RPMI7951 (cell line): ENCODE results near the gene KDM2A. TPM values are rescaled to one million over a fixed set of nuclear protein-coding genes. Genes with fewer than 3 reads are reported as not detected.
A peak's percentile ranks its signal among the peaks of the same experiment; 100 is the strongest.

Source experiments
- DNase-seq: peaks from one replicate; pipeline ENCODE4 v3.0.0-alpha.2; 2012; ENCODE audit warnings: low read depth
- total RNA-seq: library from RNA; depleted of rRNA; stranded (reverse); fragments of >200 nt; shearing (Covaris generic); gene quantifications from 2 replicates; pipeline ENCODE4 v1.2.3, GENCODE V29; 2014

Gene KDM2A
- total RNA-seq, 1 experiment from 2014 or later: 20.4 TPM

DNA sequence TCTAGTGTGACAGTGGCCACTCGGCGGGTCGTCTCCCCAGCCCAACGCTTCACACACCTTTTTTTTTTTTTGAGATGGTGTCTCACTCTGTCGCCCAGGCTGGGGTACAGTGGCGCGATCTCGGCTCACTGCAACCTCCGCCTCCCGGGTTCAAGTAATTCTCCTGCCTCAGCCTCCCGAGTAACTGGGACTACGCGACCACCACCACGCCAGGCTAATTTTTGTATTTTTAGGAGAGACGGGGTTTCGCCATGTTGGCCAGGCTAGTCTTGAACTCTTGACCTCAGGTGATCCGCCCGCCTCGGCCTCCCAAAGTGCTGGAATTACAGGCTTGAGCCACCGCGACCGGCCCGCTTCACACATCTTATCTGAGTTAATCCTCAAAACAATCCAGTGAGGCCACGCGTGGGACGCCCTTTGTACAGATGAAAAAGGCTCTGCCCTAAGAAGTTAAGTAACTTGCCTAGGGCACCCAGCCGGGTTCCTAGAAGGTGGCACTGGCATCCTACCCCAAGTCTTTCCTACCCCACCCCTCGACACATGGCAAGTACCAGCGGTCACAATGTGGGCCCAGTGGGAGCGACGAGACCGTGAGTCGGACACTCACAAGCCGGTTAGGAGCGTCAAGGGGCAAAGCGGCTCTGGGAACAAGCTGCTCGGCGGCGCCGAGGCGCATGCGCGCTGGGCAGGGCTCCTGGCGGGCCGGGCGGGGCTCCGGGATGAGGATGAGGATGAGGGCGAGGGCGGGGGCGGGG, 142.0 kb downstream of the KDM2A start:
- DNase-seq: peak; percentile 58

- no peak for DNase-seq
These were observed 142.5 kb downstream of the KDM2A start for GRCh38 chr11:67261640-67261945.

DNA sequence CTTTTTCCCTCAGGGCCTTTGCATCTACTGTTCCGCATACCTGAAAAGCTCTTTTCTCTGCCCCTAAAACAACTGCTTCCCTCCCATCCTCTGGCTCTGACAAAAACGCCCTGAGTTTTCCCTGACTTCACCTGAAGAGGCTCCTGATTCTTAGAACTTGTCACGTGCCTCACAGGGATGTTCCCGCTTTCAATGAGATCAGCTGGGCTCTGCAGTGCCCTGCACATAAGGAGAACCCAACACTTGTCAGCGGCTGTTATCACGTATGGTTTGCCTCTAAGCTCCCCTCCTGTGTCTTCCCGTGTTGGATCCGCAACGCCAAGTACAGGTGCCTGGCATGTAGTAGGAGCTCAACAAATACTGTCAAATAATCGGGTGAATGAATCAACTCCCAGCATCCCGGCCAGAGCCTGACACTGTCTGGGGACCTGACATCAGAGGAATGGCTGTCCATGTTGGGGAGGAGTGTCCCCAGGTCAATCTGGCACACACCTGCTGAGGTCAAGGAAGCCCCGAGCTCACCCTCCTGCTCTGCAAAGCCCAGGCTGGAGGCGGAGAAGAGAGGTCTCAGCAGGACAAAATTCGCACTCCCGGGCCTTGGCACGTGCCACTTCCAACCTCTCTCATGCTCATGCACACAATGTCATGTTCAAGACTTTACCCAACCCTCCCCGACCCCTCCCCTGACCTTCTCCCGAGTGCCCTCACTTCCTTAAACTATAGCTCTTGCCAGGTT, 143.1 kb downstream of the KDM2A start:
- DNase-seq: no peak

DNA sequence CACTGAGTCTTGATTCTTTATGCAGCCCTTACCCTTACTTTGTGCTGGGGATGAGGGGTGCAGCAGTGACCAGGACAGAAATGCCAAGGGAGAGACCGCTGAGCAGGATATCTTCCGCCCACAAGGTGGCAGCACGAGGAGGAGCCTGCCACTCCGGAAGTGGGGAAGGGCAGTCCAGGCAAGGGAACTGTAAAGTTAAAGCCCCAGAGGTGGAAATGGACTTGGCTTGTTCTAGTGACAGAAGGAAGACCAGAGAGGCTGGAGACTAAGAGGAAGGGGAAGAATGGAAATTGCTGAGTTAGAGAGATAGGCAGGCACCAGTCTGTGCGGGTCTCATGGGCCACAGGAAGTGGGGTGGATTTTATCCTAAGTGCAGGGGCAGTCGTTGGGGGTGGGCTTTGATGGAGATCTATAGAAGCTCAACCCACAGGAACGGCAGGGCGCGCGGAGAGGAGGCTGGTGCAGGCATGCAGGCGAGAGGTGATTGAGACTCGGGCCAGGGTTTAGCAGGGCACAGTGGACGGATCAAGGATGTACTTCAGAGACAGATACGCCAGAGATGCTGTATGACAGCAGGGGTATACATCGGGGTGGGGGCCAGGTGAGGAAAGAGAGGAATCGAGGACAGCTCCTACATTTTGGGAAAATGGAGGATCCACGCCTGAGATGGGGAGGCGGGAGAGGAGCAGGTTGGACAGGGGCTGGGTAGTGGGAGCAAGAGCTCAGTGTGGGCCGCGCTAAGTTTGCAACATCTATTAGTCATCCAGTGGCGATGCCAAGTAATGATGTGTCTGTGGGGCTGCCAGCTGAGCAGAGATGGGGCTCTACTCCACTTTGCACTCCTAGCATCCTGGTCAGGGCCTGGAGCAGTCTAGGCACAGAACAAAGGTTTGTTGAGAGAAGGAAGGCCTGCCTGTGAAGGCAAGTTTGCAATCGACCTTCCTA, 143.9 kb downstream of the KDM2A start:
- DNase-seq: peak; percentile 83

DNA sequence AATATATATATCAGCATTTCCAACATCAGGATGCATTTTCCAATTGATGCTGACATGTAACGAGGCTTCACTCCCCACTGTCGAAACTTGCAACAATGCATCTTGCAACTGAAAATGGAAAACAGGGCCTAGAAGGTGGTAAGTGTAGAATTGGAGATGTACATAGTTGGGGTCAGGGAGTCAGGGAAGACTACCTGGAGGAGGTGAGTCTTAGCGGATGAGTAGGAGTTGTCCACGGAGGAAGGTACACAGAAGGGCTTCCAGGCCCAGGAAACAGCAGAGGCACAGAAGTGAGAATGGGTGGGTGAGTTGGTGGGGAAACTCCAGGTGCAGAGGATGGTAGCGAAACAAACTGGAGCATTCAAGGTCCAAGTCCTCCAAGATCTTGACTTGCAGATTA, 145.2 kb downstream of the KDM2A start:
- DNase-seq: no peak

DNA sequence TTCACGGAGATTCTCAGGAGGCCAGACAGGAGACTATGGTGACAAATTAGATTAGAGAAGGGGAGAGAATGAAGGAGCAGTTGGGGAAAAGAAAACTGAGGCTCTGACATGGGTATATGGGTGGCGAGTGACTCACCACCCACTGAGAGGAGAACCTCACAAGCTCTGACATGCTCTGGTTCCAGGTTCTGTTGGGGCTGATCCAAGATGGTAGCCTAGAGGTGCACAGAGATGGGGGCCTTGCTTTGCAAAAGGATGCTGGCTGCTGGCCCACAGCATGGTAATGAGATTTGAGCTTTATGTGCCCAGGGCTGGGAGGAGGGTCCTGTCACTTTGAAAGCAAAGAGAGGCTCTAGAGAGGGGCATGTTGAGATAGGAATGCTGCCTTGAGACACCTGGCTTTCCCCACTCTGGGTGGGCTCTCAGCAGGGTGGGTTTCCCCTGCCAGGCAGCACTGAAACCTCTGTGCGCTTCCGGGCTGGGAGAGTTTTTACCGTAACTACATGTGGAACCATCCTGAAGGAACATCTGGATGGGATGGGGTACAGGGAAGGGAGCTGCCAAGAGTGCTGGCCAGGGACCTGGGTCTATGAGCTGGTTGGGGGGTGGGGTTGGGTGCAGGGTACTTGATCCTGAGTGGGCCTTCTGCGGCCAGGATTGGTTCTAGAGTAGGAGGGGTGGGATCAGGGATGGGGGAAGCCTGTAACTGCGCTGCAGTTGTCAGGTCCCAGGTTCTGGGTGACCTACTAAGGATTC, 146.0 kb downstream of the KDM2A start:
- no peak for DNase-seq

GRCh38 chr11:67265633-67266448, 146.8 kb downstream of the KDM2A start:
- DNase-seq: peak; percentile 54

GRCh38 chr11:67266449-67267187, 147.6 kb downstream of the KDM2A start, which contains the start of gene GRK2:
Gene GRK2, plus strand, starts transcription at chr11:67266473. Its CDS starts 227 bp downstream, at chr11:67266700.
- DNase-seq: peak; percentile 37

- no peak for DNase-seq
These were observed 148.4 kb downstream of the KDM2A start for GRCh38 chr11:67267188-67268080.

- no peak for DNase-seq
These were observed 149.3 kb downstream of the KDM2A start for GRCh38 chr11:67268081-67268961.

GRCh38 chr11:67268962-67269268, 149.9 kb downstream of the KDM2A start:
- no peak for DNase-seq

- no peak for DNase-seq
These were observed 150.6 kb downstream of the KDM2A start for GRCh38 chr11:67269401-67270255.

DNA sequence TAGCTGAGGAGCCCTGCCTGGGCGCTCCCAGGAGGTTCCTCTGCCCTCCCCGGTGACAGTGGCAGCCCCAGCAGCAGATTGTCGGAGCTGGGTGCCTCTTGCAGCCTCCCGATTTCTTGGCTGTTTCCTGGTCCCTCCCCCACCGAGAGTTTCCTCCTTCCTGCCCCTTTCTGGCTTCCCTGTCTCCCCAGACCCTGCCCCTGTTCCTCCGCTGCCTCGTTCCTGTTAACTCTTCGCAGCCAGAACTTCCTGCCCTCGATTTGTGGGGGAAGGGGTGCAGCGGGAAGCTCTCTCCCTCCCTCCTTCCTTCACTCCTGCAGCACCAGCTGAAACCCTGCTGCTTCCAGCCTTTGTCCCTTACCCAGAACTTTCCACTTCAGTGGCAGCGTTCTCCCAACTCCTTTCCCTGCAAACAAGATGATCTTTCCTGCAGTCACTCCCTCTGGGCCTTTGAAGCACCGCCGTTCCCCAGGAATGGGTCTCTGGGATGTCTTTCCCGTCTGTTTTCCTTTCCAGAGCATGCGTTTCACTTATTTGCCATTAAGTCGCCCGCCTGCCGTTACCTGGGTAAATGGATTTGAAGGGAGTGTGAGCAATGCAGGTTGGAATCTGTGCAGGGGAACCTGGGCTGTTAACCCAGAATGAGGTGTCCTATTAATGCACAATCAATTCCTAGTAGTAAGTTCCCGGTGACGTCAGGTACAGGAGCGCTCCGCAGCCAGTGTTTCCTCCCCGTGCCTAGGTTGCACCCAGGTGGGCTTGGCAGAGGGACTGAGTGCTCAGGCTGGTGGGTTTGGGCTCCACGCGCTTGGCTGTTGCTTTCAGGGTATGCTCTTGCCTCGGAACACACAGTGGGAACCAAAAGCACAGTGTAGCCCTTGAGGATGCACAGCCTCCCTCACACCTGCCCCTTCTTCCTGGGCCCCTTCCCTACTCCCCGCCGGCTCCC, 151.5 kb downstream of the KDM2A start:
- no peak for DNase-seq

- DNase-seq: no peak
These were observed 152.1 kb downstream of the KDM2A start for GRCh38 chr11:67271205-67271540.

GRCh38 chr11:67271541-67272284, 152.7 kb downstream of the KDM2A start:
- no peak for DNase-seq
